Endodermal cell (in vitro differentiated cells): Measurements from ENCODE around the gene GNAS-AS1. TPM values are rescaled to one million over a fixed set of nuclear protein-coding genes. Genes with fewer than 3 reads are reported as not detected.

Experiments used
- DNase-seq: peaks from one replicate; pipeline ENCODE4 v3.0.0-alpha.2; 2017
- H3K27ac ChIP-seq: 2 replicates; pipeline ENCODE4 v1.5.1; 2013; ENCODE audit warnings: mild to moderate bottlenecking, low read depth, low read length, moderate library complexity
- H3K27me3 ChIP-seq: 2 replicates; pipeline ENCODE4 v1.6.1; 2013; ENCODE audit warnings: mild to moderate bottlenecking, low read length, moderate library complexity; ENCODE audit not compliant: insufficient read depth, control insufficient read depth, poor library complexity, severe bottlenecking
- H3K36me3 ChIP-seq: 2 replicates; pipeline ENCODE4 v1.7.0; 2013; ENCODE audit warnings: mild to moderate bottlenecking, low read length, moderate library complexity; ENCODE audit not compliant: control insufficient read depth, insufficient read depth
- H3K4me1 ChIP-seq: one replicate; pipeline ENCODE4 v1.7.0; 2013; ENCODE audit warnings: low read length; ENCODE audit not compliant: control insufficient read depth, insufficient read depth
- H3K4me3 ChIP-seq: 2 replicates; pipeline ENCODE4 v1.5.1; 2013; ENCODE audit warnings: mild to moderate bottlenecking, low read length, moderate library complexity
- H3K9ac ChIP-seq: 2 replicates; pipeline ENCODE4 v1.6.1; 2013; ENCODE audit warnings: mild to moderate bottlenecking, low read length, moderate library complexity; ENCODE audit not compliant: poor library complexity, severe bottlenecking; ENCODE audit errors: extremely low read depth
- H3K9me3 ChIP-seq: 2 replicates; pipeline ENCODE4 v1.6.1; 2013; ENCODE audit warnings: mild to moderate bottlenecking, low read length, moderate library complexity; ENCODE audit not compliant: control insufficient read depth
- H3K27ac Mint-ChIP-seq: 2 replicates; pipeline ENCODE4 v1.8.0; 2020; ENCODE audit warnings: mixed read lengths
- H3K27me3 Mint-ChIP-seq: 2 replicates; pipeline ENCODE4 v1.8.0; 2021; ENCODE audit warnings: mild to moderate bottlenecking, mixed read lengths; ENCODE audit not compliant: insufficient read depth
- H3K36me3 Mint-ChIP-seq: 2 replicates; pipeline ENCODE4 v1.8.0; 2020; ENCODE audit warnings: low read depth, mixed read lengths
- H3K4me1 Mint-ChIP-seq: 2 replicates; pipeline ENCODE4 v1.8.0; 2020; ENCODE audit warnings: mixed read lengths
- H3K4me3 Mint-ChIP-seq: 2 replicates; pipeline ENCODE4 v1.8.0; 2020; ENCODE audit warnings: mild to moderate bottlenecking, moderate library complexity, mixed read lengths
- H3K9me3 Mint-ChIP-seq: 2 replicates; pipeline ENCODE4 v1.8.0; 2020; ENCODE audit warnings: mild to moderate bottlenecking, mixed read lengths
- CTCF ChIP-seq: fragments of 200-600 bp; sonication (generic); conservative IDR thresholded peaks from 2 replicates; pipeline ENCODE4 v1.5.0; 2021; ENCODE audit warnings: antibody characterized with exemption, mild to moderate bottlenecking
- WGBS, 2 experiments: methylation state at CpG; one replicate each; pipeline versions ENCODE4 v1.1.5 to v1.1.7; 2013; ENCODE audit warnings: missing lambda C conversion rate in 2 of 2, mixed read lengths in 1 of 2; ENCODE audit not compliant: insufficient coverage in 1 of 2, insufficient read length in 1 of 2; 5-methylcytosine and 5-hydroxymethylcytosine counted together
- total RNA-seq, 2 donors: library from RNA; stranded (reverse); fragmentation: NEBNext Ultra II Directional in 1 of 2; extraction: Animal tissue kit (Norgen Biotek cat#: 25700) in 1 of 2; gene quantifications; 2 replicates in 1 of 2; 3 replicates in 1 of 2; pipeline ENCODE4 v1.2.1, GENCODE V29; 2021

The GNAS-AS1 gene
- total RNA-seq, 2 donors from 2014 or later: 9.3 to 9.7 TPM

GRCh38 chr20:58835231-58835630, 15.5 kb downstream of the GNAS-AS1 start:
- Histone ChIP-seq H3K4me3 (no peak overlapping the region), H3K4me1 (no peaks in the 10 kb centered on the region), H3K9ac (no peak overlapping the region), H3K27me3 (peaks cover 16% of the 10 kb centered on the region), H3K9me3 (no peaks in the 10 kb centered on the region), H3K27ac (no peak overlapping the region), H3K36me3 (peaks cover 28% of the 10 kb centered on the region)
- Mint-ChIP-seq H3K9me3 (no peaks in the 10 kb centered on the region), H3K36me3 (peaks cover 17% of the 10 kb centered on the region), H3K4me1 (no peaks in the 10 kb centered on the region), H3K27me3 (peaks cover 15% of the 10 kb centered on the region), H3K27ac (no peak overlapping the region), H3K4me3 (no peak overlapping the region)
- WGBS, 2 experiments: 93 to 100% methylated on average over 1 to 2 of the region's 2 CpGs
- no peak for DNase-seq
- no peak for TF ChIP-seq CTCF

GRCh38 chr20:58833921-58834320, 16.8 kb downstream of the GNAS-AS1 start:
- peaks cover 4% of the 10 kb centered on the region for H3K27me3 Mint-ChIP-seq
- peaks cover 28% of the 10 kb centered on the region for H3K36me3 ChIP-seq
- WGBS, 2 experiments: 89 to 95% methylated on average over 6 to 10 of the region's 10 CpGs
- H3K27me3 ChIP-seq: peaks cover 3% of the 10 kb centered on the region
- no peak for TF ChIP-seq CTCF
- no peaks in the 10 kb centered on the region for H3K4me1 Mint-ChIP-seq
- no peaks in the 10 kb centered on the region for H3K4me1 ChIP-seq
- no peak for DNase-seq
- no peaks in the 10 kb centered on the region for H3K9me3 ChIP-seq
- H3K4me3 ChIP-seq: no peak overlapping the region
- H3K4me3 Mint-ChIP-seq: no peak overlapping the region
- H3K27ac Mint-ChIP-seq: no peak overlapping the region
- no peak overlapping the region for H3K9ac ChIP-seq
- H3K27ac ChIP-seq: no peak overlapping the region
- H3K36me3 Mint-ChIP-seq: peaks cover 18% of the 10 kb centered on the region
- no peaks in the 10 kb centered on the region for H3K9me3 Mint-ChIP-seq

- Histone ChIP-seq H3K27me3 (no peaks in the 10 kb centered on the region), H3K36me3 (peaks cover 31% of the 10 kb centered on the region), H3K4me3 (no peak overlapping the region), H3K9ac (no peak overlapping the region), H3K9me3 (no peaks in the 10 kb centered on the region), H3K27ac (no peak overlapping the region), H3K4me1 (no peaks in the 10 kb centered on the region)
- H3K4me3 Mint-ChIP-seq: no peak overlapping the region
- H3K9me3 Mint-ChIP-seq: no peaks in the 10 kb centered on the region
- H3K27me3 Mint-ChIP-seq: no peaks in the 10 kb centered on the region
- H3K4me1 Mint-ChIP-seq: no peaks in the 10 kb centered on the region
- H3K36me3 Mint-ChIP-seq: peaks cover 18% of the 10 kb centered on the region
- WGBS, 2 experiments: 91 to 100% methylated on average over 1 to 4 of the region's 4 CpGs
- no peak overlapping the region for H3K27ac Mint-ChIP-seq
- DNase-seq: no peak
- no peak for TF ChIP-seq CTCF
Measured at GRCh38 chr20:58832457-58832856, 18.2 kb downstream of the GNAS-AS1 start.
